Measurements from ENCODE around the gene GRIP2. TPM values are rescaled to one million over a fixed set of nuclear protein-coding genes. Genes with fewer than 3 reads are reported as not detected.

The GRIP2 gene
- total RNA-seq, 2 experiments from 2014 or later = not detected

DNA sequence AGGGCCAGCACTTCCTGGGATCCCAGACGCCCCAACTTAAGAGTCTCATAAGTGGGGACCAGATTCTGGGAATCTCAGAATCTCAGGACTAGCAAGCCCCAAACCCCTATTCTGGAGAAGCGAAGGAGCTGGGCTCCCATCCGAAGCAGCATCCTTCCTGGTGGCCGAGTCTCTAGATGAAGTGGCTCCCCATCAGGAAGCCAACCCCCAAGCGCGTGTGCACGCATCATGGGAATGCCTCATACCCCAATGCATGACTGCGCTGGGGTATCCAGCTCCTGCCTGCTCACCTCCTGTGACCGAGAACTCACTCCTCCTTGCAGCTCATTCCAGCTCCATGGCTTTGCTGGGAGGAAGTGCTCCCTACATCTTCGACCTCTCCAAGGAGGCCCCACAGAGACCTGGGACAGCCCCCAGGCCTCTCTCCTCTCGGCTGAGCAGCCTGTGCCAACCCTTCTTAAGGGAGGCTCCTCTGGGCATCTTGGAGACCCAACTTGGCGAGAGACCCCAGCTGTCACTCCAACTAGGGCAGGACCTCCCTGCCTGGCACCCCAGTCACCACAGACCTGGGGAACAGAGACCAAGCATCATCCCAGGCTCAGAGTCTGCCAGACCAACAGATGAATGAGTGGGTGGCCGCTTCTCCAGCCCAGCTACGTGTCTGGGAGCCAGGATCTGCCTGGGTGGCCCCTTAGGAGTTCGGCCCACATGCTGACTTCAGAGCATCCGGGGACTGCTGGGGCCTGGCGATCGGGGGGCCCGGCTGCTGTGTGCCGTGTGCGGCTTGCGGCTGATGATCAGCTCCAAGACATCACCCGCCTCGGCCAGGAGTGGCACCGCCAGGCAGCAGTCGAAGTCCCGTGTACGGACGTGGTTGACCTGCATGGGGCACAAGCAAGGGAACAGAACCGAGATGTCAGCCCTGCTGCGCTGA is 46.9 kb downstream of the GRIP2 start:
- no peaks in the 10 kb centered on the region for H3K4me1 Mint-ChIP-seq (ENCODE audit: low read depth)
- H3K36me3 ChIP-seq (ENCODE audit: insufficient read depth, low read length) = peaks cover 13% of the 10 kb centered on the region
- no peak overlapping the region for H3K27ac ChIP-seq (ENCODE audit: low read depth in 1 of 2, low read length in 2 of 2)
- TF ChIP-seq, protein P1, sequence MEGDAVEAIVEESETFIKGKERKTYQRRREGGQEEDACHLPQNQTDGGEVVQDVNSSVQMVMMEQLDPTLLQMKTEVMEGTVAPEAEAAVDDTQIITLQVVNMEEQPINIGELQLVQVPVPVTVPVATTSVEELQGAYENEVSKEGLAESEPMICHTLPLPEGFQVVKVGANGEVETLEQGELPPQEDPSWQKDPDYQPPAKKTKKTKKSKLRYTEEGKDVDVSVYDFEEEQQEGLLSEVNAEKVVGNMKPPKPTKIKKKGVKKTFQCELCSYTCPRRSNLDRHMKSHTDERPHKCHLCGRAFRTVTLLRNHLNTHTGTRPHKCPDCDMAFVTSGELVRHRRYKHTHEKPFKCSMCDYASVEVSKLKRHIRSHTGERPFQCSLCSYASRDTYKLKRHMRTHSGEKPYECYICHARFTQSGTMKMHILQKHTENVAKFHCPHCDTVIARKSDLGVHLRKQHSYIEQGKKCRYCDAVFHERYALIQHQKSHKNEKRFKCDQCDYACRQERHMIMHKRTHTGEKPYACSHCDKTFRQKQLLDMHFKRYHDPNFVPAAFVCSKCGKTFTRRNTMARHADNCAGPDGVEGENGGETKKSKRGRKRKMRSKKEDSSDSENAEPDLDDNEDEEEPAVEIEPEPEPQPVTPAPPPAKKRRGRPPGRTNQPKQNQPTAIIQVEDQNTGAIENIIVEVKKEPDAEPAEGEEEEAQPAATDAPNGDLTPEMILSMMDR (IDR thresholded peaks at IDR 0.05) = no peak
- POLR2A ChIA-PET = no interaction called here
- no peaks in the 10 kb centered on the region for H3K9me3 ChIP-seq (ENCODE audit: control insufficient read depth in 1 of 2, insufficient read depth in 1 of 2, low read length in 2 of 2)
- DNase-seq (no peak), ATAC-seq (ENCODE audit: poor library complexity) (no peak)
- no peak overlapping the region for H3K4me3 Mint-ChIP-seq
- intact Hi-C loops (cut with DNase I, micrococcal nuclease) = no loop called here
- no peaks in the 10 kb centered on the region for H3K9me3 Mint-ChIP-seq
- no peak overlapping the region for H3K4me3 ChIP-seq (ENCODE audit: low read length)
- no peaks in the 10 kb centered on the region for H3K27me3 ChIP-seq (ENCODE audit: control insufficient read depth in 1 of 2, insufficient read depth in 2 of 2, low read length in 2 of 2)
- CTCF ChIA-PET = no interaction called here
- peaks cover 12% of the 10 kb centered on the region for H3K36me3 Mint-ChIP-seq (ENCODE audit: low read depth)
- peaks cover 5% of the 10 kb centered on the region for H3K27me3 Mint-ChIP-seq
- H3K27ac Mint-ChIP-seq = no peak overlapping the region
- no peaks in the 10 kb centered on the region for H3K4me1 ChIP-seq (ENCODE audit: insufficient read depth, low read length)

DNA sequence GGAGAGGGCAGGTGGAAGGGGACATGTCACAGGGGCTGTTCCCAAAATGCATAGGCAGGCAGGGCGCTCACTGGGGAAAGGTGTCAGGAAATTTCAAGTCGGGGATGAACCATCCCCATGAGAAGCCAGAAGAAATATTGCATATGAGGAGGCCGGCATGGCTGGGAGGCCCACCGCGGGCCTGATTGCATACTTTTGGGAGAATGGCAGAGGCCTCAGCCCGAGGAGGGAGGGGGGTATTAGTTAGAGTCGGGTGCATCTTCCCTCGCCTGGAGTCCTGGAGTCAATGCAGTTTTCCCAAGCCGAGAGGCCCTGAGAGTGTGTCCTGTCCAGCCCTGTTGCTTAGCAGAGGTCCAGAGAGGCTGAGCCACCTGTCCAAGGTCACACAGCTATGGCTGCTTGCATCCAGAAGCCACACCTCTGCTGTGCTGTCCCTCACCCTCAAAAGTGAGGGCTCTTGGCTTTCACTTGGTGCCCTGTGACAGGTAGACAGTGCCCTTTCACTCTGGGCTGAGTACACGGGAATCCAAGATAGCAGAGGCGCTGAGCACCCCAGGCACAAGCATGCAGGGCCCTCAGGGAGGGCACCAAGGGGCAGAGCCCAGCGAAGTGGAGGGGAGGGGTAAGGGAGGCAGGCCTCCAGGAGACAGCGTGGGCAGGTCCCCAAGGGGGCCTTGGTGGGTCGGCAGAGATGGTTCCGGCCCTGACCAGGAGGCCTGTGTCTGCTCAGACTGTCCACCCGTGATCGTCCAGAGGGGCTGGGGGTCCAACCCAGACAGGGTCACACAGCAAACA is 48.5 kb downstream of the GRIP2 start:
- TF ChIP-seq, protein P1 (IDR thresholded peaks at IDR 0.05) = no peak
- Histone ChIP-seq H3K4me3 (ENCODE audit: low read length) (no peak overlapping the region), H3K27ac (ENCODE audit: low read depth in 1 of 2, low read length in 2 of 2) (no peak overlapping the region), H3K4me1 (ENCODE audit: insufficient read depth, low read length) (no peaks in the 10 kb centered on the region), H3K9me3 (ENCODE audit: control insufficient read depth in 1 of 2, insufficient read depth in 1 of 2, low read length in 2 of 2) (no peaks in the 10 kb centered on the region), H3K27me3 (ENCODE audit: control insufficient read depth in 1 of 2, insufficient read depth in 2 of 2, low read length in 2 of 2) (no peaks in the 10 kb centered on the region), H3K36me3 (ENCODE audit: insufficient read depth, low read length) (peaks cover 21% of the 10 kb centered on the region)
- H3K9me3 Mint-ChIP-seq = no peaks in the 10 kb centered on the region
- H3K27ac Mint-ChIP-seq = no peak overlapping the region
- no peak overlapping the region for H3K4me3 Mint-ChIP-seq
- CTCF ChIA-PET = no interaction called here
- intact Hi-C loops (cut with DNase I, micrococcal nuclease) = no loop called here
- no peak for ATAC-seq (ENCODE audit: poor library complexity)
- no peaks in the 10 kb centered on the region for H3K27me3 Mint-ChIP-seq
- H3K36me3 Mint-ChIP-seq (ENCODE audit: low read depth) = peaks cover 22% of the 10 kb centered on the region
- DNase-seq = no peak
- H3K4me1 Mint-ChIP-seq (ENCODE audit: low read depth) = no peaks in the 10 kb centered on the region
- POLR2A ChIA-PET = no interaction called here

DNA sequence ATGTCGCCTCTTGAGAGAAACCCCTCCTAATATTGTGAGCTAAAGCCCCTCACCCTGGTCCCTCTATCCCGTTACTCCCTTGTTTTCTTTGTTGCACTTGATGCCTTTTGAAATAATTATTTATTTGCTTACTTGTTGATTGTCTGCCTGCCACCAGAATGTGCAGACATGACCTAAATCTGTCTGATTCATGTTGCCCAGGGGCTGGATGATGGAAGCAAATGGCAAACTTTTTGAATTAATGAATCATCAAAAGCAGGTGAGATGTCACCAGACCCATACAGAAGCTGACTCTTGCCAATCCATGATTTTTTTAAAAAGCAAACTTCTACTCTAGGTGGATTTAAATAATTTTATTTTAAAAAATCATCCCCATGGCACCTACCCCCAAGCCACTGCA is 49.3 kb downstream of the GRIP2 start:
- Histone ChIP-seq H3K4me3 (ENCODE audit: low read length) (no peak overlapping the region), H3K9me3 (ENCODE audit: control insufficient read depth in 1 of 2, insufficient read depth in 1 of 2, low read length in 2 of 2) (no peaks in the 10 kb centered on the region), H3K27ac (ENCODE audit: low read depth in 1 of 2, low read length in 2 of 2) (no peak overlapping the region), H3K27me3 (ENCODE audit: control insufficient read depth in 1 of 2, insufficient read depth in 2 of 2, low read length in 2 of 2) (no peaks in the 10 kb centered on the region), H3K36me3 (ENCODE audit: insufficient read depth, low read length) (peaks cover 26% of the 10 kb centered on the region), H3K4me1 (ENCODE audit: insufficient read depth, low read length) (no peaks in the 10 kb centered on the region)
- intact Hi-C loops (cut with DNase I, micrococcal nuclease) = no loop called here
- TF ChIP-seq, protein P1 (IDR thresholded peaks at IDR 0.05) = no peak
- Mint-ChIP-seq H3K36me3 (ENCODE audit: low read depth) (peaks cover 29% of the 10 kb centered on the region), H3K27ac (no peak overlapping the region), H3K27me3 (no peaks in the 10 kb centered on the region), H3K9me3 (no peaks in the 10 kb centered on the region), H3K4me1 (ENCODE audit: low read depth) (no peaks in the 10 kb centered on the region), H3K4me3 (no peak overlapping the region)
- no peak for DNase-seq
- ATAC-seq (ENCODE audit: poor library complexity) = no peak
- CTCF ChIA-PET = no interaction called here
- POLR2A ChIA-PET = no interaction called here
